ENCODE results near the gene SCUBE1. TPM values are rescaled to one million over a fixed set of nuclear protein-coding genes. Genes with fewer than 3 reads are reported as not detected.
A peak's percentile ranks its signal among the peaks of the same experiment; 100 is the strongest.

Gene SCUBE1
- total and polyA plus RNA-seq, 3 donors from 2014 or later = 11.0 to 28.9 (median 23.5) TPM

DNA sequence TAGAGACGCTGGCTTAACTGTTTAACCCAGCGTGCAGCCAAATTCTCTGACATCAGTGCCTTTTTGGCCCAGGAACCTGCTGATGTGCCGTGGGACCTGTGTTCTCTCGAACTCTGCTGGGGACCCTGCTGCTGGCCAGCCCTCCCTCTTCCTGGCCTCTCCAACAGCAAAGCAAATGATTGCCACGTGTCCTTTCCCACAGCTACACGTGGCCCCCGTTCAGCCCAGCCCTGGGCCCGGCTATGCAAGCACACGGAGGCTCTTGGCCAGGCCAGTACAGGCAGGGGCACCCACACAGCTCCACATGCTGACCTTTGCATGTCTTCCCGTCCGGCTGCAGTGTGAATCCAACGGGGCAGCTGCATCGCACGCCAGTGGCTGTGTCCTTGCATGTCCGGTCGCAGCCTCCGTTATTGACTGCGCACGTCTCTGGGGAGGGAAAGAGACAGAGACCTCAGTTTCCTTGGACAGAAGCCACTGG, 104.6 kb downstream of the SCUBE1 start:
- TF ChIP-seq, protein P1, sequence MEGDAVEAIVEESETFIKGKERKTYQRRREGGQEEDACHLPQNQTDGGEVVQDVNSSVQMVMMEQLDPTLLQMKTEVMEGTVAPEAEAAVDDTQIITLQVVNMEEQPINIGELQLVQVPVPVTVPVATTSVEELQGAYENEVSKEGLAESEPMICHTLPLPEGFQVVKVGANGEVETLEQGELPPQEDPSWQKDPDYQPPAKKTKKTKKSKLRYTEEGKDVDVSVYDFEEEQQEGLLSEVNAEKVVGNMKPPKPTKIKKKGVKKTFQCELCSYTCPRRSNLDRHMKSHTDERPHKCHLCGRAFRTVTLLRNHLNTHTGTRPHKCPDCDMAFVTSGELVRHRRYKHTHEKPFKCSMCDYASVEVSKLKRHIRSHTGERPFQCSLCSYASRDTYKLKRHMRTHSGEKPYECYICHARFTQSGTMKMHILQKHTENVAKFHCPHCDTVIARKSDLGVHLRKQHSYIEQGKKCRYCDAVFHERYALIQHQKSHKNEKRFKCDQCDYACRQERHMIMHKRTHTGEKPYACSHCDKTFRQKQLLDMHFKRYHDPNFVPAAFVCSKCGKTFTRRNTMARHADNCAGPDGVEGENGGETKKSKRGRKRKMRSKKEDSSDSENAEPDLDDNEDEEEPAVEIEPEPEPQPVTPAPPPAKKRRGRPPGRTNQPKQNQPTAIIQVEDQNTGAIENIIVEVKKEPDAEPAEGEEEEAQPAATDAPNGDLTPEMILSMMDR (IDR thresholded peaks at IDR 0.05) = no peak
- no peak for TF ChIP-seq POLR2A (IDR thresholded peaks at IDR 0.05)
- Histone ChIP-seq H3K36me3 (ENCODE audit: low read depth, missing control alignments) (no peaks in the 10 kb centered on the region), H3K9me3 (no peaks in the 10 kb centered on the region), H3K4me1 (peaks cover 44% of the 10 kb centered on the region), H3K4me3 (no peak overlapping the region), H3K27me3 (no peaks in the 10 kb centered on the region), H3K27ac (no peak overlapping the region)
- peak; percentile 75 for DNase-seq
- intact Hi-C loops (cut with DNase I; ENCODE audit: low total_unique reads) = loop anchor here (10.0 kb wide), 1 partner anchor 146 kb away; no protein-coding TSS in a partner anchor
- WGBS, 2 donors = 61 to 64% methylated on average over 17 to 19 of the region's 19 CpGs

- DNase-seq = peak; percentile 48
- no peaks in the 10 kb centered on the region for H3K36me3 ChIP-seq (ENCODE audit: low read depth, missing control alignments)
- intact Hi-C loops (cut with DNase I; ENCODE audit: low total_unique reads) = loop anchor here (10.0 kb wide), 1 partner anchor 148 kb away; no protein-coding TSS in a partner anchor
- no peak overlapping the region for H3K4me3 ChIP-seq
- no peak for TF ChIP-seq POLR2A (IDR thresholded peaks at IDR 0.05)
- H3K4me1 ChIP-seq = peaks cover 44% of the 10 kb centered on the region
- H3K9me3 ChIP-seq = no peaks in the 10 kb centered on the region
- no peaks in the 10 kb centered on the region for H3K27me3 ChIP-seq
- H3K27ac ChIP-seq = peak overlapping the region in 1 of 2 donors; percentile 25
- WGBS, 2 donors = 53 to 77% methylated on average over 8 to 9 of the region's 9 CpGs
Observed at GRCh38 chr22:43237280-43237679, 105.9 kb downstream of the SCUBE1 start.

DNA sequence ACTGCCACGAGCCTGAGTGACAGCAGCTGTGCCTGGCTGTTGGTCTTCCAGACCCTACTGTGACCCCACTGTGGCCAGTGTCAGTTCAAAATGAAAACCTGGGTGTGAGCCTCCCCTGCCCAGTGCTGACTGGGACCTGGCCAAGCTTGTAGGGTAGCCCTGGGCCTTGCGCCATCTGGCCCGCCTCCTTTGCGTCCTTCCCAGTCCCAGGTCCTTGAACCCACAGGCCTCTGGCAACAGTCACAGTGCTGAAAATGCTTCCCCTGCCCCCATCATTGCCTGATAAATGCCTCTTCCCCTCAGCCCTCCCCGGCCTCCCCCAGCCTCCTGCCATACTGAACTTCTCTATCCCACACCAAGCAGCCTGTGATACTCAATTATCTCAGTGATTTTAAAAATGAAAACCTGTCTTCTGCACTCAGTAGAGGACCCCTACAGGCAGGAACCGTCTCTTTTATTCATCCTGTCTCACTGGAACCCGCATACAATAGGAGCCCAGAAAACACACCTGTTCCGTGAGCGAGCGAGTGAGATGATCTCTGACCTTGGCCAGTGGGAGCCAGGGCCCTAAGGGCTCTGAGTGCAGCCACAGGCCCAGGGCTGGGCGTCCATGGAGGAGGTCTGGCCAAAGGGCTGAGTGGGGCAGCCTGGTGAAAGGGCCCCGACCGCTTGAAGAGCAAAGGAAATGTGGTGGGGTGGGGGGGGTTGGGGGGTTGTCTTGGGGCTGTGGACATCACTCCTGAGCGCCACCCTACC, 106.6 kb downstream of the SCUBE1 start:
- DNase-seq = peak; percentile 83
- no peaks in the 10 kb centered on the region for H3K27me3 ChIP-seq
- no peaks in the 10 kb centered on the region for H3K9me3 ChIP-seq
- TF ChIP-seq POLR2A (IDR thresholded peaks at IDR 0.05) = no peak
- TF ChIP-seq, protein P1 (IDR thresholded peaks at IDR 0.05) = no peak
- no peaks in the 10 kb centered on the region for H3K36me3 ChIP-seq (ENCODE audit: low read depth, missing control alignments)
- H3K27ac ChIP-seq = peak overlapping the region in 1 of 2 donors; percentile 25
- peaks cover 44% of the 10 kb centered on the region for H3K4me1 ChIP-seq
- intact Hi-C loops (cut with DNase I; ENCODE audit: low total_unique reads) = loop anchor here (10.0 kb wide), 1 partner anchor 148 kb away; no protein-coding TSS in a partner anchor
- 55 to 59% methylated on average over 13 to 14 of the region's 14 CpGs for WGBS, 2 donors
- H3K4me3 ChIP-seq = no peak overlapping the region

DNA sequence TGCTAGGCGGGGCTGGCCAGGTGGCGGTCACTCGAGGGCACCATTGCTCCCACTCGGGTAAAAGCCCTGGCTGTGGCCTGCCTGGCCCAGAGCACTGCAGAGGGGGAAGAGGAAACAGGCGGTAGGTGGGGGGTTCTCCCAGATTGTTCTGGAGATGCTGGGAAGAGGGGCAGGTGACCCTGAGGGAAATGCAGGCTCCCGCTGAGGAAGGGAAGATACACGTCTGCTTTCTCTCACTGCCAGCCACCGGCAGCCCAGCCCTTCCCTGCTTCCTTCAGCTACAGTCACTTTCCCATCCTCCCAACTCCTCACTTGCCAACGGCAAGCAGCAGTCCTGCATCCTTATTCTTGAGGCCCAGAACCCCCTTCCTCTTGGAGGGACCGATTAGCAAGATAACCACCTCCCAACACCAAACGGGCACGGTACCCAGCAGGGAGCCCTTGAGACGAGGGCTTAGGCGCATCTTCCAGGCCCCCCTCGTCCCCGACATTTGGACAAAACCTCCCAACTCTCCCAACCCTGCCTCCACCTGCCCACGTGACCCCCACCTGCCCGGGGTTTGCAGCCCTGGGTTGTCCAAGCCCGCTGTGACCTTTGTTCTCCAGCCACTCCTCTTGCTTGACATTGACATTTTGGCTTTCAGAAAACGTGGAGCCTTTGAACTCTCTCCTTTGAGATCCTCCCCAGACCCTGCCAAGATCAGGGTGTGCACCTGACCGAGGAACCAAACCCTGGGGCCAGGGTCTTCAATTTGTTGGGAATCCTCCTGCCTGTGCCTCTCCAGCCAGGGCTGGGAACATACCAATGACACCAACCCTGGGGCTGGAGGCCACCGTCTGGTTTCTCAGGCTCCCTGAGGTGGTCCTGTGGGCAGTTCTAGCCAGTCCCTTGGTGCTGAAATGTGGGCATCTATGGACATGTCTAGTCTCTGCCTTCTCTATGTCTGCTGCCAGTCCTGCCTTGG, 107.4 kb downstream of the SCUBE1 start:
- TF ChIP-seq, protein P1 (IDR thresholded peaks at IDR 0.05) = no peak
- Histone ChIP-seq H3K4me1 (peaks cover 44% of the 10 kb centered on the region), H3K9me3 (no peaks in the 10 kb centered on the region), H3K27me3 (no peaks in the 10 kb centered on the region), H3K4me3 (no peak overlapping the region), H3K36me3 (ENCODE audit: low read depth, missing control alignments) (no peaks in the 10 kb centered on the region), H3K27ac (peak overlapping the region in 1 of 2 donors; percentile 25)
- WGBS, 2 donors = 72 to 77% methylated on average over 21 to 22 of the region's 22 CpGs
- intact Hi-C loops (cut with DNase I; ENCODE audit: low total_unique reads) = loop anchor here (10.0 kb wide), 1 partner anchor 149 kb away; no protein-coding TSS in a partner anchor
- DNase-seq = no peak
